OCI-LY1 (cell line): Measurements from ENCODE around the gene GALNT17.

Experiments
- EZH2 ChIP-seq: fragments of 200-600 bp; sonication (generic), shearing (Covaris generic); IDR thresholded peaks from 2 replicates; pipeline ENCODE4 v1.8.0; 2017; ENCODE audit warnings: borderline replicate concordance, mixed run types, mild to moderate bottlenecking, antibody characterized with exemption, low read length, moderate library complexity, mixed read lengths
- TF ChIP-seq, protein P1 (sequence below): fragments of 200-600 bp; sonication (generic), shearing (Covaris generic); IDR thresholded peaks from 2 replicates; pipeline ENCODE4 v1.5.1; 2017; ENCODE audit warnings: mild to moderate bottlenecking, antibody characterized with exemption, low read length, moderate library complexity, mixed read lengths

DNA sequence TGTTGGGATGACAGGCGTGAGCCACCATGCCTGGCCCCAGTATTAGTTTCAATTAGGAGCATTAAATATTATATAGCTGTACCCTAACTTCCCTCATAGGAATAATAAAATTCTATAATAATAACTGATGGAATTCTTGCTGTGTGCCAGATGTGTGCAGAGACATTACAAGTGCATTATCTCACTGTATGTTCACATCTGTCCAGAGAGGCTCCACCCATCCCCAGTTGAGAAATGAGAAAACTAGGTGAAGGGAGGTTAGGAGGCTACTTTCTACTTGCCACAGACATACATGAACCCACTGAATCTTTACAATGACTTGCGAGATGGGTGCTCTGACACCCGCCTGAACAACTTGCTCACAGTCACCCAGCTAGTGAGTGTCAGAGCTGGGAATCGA is 3.2 kb downstream of the GALNT17 start:
- TF ChIP-seq, protein P1, sequence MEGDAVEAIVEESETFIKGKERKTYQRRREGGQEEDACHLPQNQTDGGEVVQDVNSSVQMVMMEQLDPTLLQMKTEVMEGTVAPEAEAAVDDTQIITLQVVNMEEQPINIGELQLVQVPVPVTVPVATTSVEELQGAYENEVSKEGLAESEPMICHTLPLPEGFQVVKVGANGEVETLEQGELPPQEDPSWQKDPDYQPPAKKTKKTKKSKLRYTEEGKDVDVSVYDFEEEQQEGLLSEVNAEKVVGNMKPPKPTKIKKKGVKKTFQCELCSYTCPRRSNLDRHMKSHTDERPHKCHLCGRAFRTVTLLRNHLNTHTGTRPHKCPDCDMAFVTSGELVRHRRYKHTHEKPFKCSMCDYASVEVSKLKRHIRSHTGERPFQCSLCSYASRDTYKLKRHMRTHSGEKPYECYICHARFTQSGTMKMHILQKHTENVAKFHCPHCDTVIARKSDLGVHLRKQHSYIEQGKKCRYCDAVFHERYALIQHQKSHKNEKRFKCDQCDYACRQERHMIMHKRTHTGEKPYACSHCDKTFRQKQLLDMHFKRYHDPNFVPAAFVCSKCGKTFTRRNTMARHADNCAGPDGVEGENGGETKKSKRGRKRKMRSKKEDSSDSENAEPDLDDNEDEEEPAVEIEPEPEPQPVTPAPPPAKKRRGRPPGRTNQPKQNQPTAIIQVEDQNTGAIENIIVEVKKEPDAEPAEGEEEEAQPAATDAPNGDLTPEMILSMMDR = no peak
- no peak for TF ChIP-seq EZH2
